Measurements from ENCODE around the gene ANGPTL2. TPM values are rescaled to one million over a fixed set of nuclear protein-coding genes. Genes with fewer than 3 reads are reported as not detected.

Gene ANGPTL2
- total and polyA plus RNA-seq, 5 donors from 2014 or later, result not detected

DNA sequence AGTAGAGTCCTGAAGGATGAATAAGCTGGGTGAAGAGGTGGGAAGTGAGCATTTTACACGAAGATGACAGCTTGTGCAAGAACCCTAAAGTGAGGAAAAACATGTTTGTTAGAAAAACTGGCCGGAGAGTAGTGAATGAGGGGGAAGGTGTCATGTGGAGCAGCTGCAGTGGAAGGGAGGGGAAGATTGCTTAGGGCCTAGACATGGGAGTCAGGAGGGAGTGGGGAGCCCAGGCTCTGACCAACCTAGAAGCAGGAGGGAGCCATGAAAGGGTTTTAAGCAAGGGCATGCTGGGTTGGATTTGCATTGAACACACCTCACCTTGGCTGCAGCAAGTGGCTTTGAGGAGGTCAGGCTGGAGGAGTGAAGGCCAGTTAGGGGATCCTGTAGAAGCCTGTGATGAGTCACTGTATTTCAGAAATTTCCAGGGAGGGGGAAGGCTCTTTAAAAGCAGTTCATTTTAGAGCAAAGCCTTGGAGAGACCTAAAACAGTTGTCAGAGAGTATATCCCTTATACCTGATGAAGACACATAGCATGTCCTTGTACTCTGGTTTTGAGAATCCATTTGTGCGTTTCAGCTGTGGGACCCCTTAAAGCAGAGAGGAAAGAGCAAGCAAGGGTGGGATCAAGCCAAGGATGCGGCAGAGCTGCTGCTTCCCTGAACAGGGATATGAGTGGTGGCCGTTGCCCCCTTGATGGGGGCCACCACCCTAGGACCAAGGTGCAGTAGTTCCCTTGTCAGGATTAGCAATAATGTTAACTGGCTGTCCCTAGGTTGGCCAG lies 45.4 kb downstream of the ANGPTL2 start:
- DNase-seq, result no peak
- H3K4me3 ChIP-seq (ENCODE audit: low read depth, low read length), result no peak overlapping the region
- no peak overlapping the region for H3K27ac ChIP-seq (ENCODE audit: insufficient read depth, low read length, poor library complexity, severe bottlenecking)
- Mint-ChIP-seq H3K27ac (no peak overlapping the region), H3K27me3 (no peaks in the 10 kb centered on the region), H3K4me3 (no peak overlapping the region), H3K4me1 (peaks cover 0 to 2% (median 0%) of the 10 kb centered on the region in 4 donors), H3K36me3 (peaks cover 17% of the 10 kb centered on the region), H3K9me3 (peaks cover 0 to 6% (median 0%) of the 10 kb centered on the region in 7 donors)
- no peak for ATAC-seq (ENCODE audit: low read depth in 2 of 2)
- H3K9me3 ChIP-seq (ENCODE audit: control insufficient read depth in 2 of 2, low read length in 2 of 2), result peaks cover 0 to 1% of the 10 kb centered on the region in 2 experiments
- no peaks in the 10 kb centered on the region for H3K27me3 ChIP-seq (ENCODE audit: control insufficient read depth, insufficient read depth, low read length)
- H3K4me1 ChIP-seq (ENCODE audit: control insufficient read depth, insufficient read depth, low read length, poor library complexity, severe bottlenecking), result no peaks in the 10 kb centered on the region
- H3K36me3 ChIP-seq (ENCODE audit: control insufficient read depth, insufficient read depth, low read length), result no peaks in the 10 kb centered on the region

DNA sequence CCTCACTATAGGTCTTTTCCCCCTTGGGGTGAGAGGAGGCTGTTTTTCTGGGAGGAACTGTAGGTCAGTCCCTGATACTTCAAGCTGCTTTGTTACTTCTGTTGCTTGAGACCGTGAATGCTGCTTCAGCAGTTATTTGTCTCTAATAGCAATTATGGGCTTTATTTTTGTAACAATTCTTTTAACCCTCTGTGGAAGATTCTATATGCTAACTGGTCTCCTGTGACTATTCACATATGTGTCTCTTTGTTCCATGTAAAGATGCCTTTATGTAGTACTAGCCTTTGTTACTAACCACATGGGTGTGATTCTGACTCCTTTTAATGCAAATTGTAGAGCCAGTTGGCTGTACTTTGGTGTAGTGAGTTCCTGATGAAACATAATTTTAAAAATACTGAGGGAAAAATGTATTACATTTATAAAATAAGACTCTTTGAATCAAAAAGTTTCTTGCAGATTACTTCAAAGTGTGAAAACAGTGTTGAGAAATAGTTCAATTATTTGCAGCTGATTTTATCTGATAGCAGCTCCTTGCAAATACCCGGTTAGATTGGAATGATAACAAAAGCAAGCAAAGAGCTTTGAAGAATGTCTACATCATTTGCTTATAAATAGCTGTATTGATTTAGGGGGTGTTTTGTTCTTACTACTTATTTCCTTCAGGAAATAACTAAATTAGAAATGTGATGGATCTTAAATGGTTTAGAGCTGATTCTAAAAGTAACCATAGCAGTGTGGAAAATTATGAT lies 46.6 kb downstream of the ANGPTL2 start:
- peaks cover 3 to 8% of the 10 kb centered on the region in 2 experiments for H3K9me3 ChIP-seq (ENCODE audit: control insufficient read depth in 2 of 2, low read length in 2 of 2)
- H3K27ac ChIP-seq (ENCODE audit: insufficient read depth, low read length, poor library complexity, severe bottlenecking), result no peak overlapping the region
- Mint-ChIP-seq H3K4me3 (no peak overlapping the region), H3K27me3 (no peaks in the 10 kb centered on the region), H3K36me3 (peaks cover 27% of the 10 kb centered on the region), H3K4me1 (peaks cover 0 to 2% (median 0%) of the 10 kb centered on the region in 4 donors), H3K9me3 (peaks cover 0 to 12% (median 4%) of the 10 kb centered on the region in 7 donors), H3K27ac (no peak overlapping the region)
- no peaks in the 10 kb centered on the region for H3K27me3 ChIP-seq (ENCODE audit: control insufficient read depth, insufficient read depth, low read length)
- DNase-seq, result no peak
- H3K4me1 ChIP-seq (ENCODE audit: control insufficient read depth, insufficient read depth, low read length, poor library complexity, severe bottlenecking), result no peaks in the 10 kb centered on the region
- no peak for ATAC-seq (ENCODE audit: low read depth in 2 of 2)
- no peaks in the 10 kb centered on the region for H3K36me3 ChIP-seq (ENCODE audit: control insufficient read depth, insufficient read depth, low read length)
- no peak overlapping the region for H3K4me3 ChIP-seq (ENCODE audit: low read depth, low read length)

DNA sequence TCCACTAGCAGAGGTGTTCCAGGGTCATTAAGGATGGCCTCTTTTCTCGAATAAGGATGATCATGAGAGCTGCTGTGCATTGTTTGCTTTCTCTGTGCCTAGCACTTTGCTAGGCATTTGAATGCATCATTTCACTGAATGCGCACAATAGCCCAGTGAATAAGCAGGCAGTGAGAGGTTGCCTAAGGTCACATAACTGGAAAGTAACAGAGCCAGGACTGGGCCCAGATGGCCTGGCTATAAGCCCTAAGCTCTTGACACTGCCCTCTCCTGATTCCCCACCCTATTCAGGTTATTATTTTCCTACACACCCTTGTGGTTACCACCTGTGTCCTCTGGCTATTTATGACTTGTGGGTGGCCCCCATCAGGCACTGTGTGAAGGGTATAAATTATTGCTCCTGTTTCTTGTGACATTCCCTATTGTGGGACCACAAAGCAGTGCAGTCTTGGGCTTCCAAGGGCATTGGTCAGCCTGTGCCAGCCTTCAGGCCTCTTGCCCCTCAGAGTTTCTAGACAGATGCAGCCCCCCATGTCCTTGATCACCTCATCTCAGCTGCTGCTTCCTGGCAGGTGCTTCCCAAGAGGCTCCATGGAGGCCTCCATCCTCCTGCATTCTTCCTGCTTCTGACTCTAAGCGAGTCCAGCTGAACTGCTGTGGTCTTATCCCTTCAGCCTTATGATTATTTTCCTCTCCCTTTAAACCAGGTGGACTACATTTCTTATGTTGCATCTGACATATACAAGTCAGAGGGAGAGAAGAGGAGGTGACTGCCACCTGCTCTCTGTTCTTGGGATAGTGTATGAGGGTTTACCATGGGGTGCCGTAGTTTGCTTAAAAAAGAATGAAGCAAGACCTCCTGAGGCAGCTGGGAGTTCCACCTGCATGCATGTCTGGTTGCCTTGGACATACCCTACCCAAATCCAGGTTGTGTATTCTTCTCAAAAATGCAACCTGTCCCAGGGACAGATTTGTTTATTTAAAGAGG lies 47.6 kb downstream of the ANGPTL2 start:
- Histone ChIP-seq H3K27me3 (ENCODE audit: control insufficient read depth, insufficient read depth, low read length) (no peaks in the 10 kb centered on the region), H3K4me1 (ENCODE audit: control insufficient read depth, insufficient read depth, low read length, poor library complexity, severe bottlenecking) (no peaks in the 10 kb centered on the region), H3K9me3 (ENCODE audit: control insufficient read depth in 2 of 2, low read length in 2 of 2) (peaks cover 3 to 8% of the 10 kb centered on the region in 2 experiments), H3K4me3 (ENCODE audit: low read depth, low read length) (no peak overlapping the region), H3K27ac (ENCODE audit: insufficient read depth, low read length, poor library complexity, severe bottlenecking) (no peak overlapping the region), H3K36me3 (ENCODE audit: control insufficient read depth, insufficient read depth, low read length) (no peaks in the 10 kb centered on the region)
- Mint-ChIP-seq H3K27ac (no peak overlapping the region), H3K27me3 (no peaks in the 10 kb centered on the region), H3K4me3 (no peak overlapping the region), H3K9me3 (peaks cover 0 to 12% (median 4%) of the 10 kb centered on the region in 7 donors), H3K36me3 (peaks cover 25% of the 10 kb centered on the region), H3K4me1 (peaks cover 0 to 2% (median 0%) of the 10 kb centered on the region in 4 donors)
- ATAC-seq (ENCODE audit: low read depth in 2 of 2) (no peak), DNase-seq (no peak)

DNA sequence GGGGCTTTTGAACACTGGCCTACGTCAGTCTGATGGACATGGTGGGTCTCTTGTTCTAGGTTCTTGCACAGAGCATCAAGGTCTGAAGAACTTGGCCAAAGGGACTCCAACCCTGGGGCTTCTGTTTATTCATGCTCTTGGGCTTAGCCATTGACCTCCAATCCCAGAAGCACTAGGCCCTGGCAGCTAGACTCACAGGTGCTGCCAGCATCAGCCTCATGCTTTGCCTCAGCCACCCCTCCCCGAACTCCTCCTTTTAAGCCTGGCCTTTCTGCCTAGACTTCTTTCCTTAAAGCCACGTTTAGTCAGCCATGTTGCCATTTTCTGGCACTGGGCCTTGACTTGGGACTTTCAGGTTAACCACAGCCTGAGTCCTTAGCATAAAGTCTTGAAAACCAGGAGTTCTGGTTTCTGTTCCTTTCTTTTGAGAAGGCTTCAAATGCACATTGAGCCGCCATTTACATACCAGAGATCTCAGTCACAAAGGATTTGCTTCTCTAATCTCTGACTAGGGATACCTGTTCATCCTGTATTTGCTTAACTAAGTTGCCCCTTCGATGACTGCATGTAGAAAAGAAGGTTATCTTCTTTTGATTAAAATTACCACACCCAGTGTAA lies 54.7 kb downstream of the ANGPTL2 start:
- peaks cover 3 to 8% of the 10 kb centered on the region in 2 experiments for H3K9me3 ChIP-seq (ENCODE audit: control insufficient read depth in 2 of 2, low read length in 2 of 2)
- no peaks in the 10 kb centered on the region for H3K27me3 ChIP-seq (ENCODE audit: control insufficient read depth, insufficient read depth, low read length)
- no peak overlapping the region for H3K27ac Mint-ChIP-seq
- no peak overlapping the region for H3K4me3 ChIP-seq (ENCODE audit: low read depth, low read length)
- ATAC-seq (ENCODE audit: low read depth in 2 of 2), result no peak
- peaks cover 21% of the 10 kb centered on the region for H3K36me3 Mint-ChIP-seq
- no peaks in the 10 kb centered on the region for H3K36me3 ChIP-seq (ENCODE audit: control insufficient read depth, insufficient read depth, low read length)
- peaks cover 0 to 5% (median 0%) of the 10 kb centered on the region in 4 donors for H3K4me1 Mint-ChIP-seq
- no peak overlapping the region for H3K4me3 Mint-ChIP-seq
- H3K4me1 ChIP-seq (ENCODE audit: control insufficient read depth, insufficient read depth, low read length, poor library complexity, severe bottlenecking), result no peaks in the 10 kb centered on the region
- no peak overlapping the region for H3K27ac ChIP-seq (ENCODE audit: insufficient read depth, low read length, poor library complexity, severe bottlenecking)
- H3K27me3 Mint-ChIP-seq, result no peaks in the 10 kb centered on the region
- DNase-seq, result no peak
- H3K9me3 Mint-ChIP-seq, result peaks cover 0 to 9% (median 4%) of the 10 kb centered on the region in 7 donors

DNA sequence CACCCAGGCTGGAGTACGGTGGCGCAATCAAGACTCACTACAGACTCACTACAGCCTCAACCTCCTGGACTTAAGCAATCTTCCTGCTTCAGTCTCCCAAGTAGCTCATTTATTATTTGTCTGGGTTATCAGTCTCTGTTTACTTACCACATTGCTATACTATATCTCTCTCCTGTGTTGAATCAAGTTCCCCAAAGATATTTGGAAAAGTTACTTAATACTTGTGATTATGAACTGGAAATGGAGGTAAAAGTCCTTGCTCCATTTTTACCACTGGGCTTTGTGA lies 55.6 kb downstream of the ANGPTL2 start:
- peaks cover 14% of the 10 kb centered on the region for H3K36me3 Mint-ChIP-seq
- H3K27ac Mint-ChIP-seq, result no peak overlapping the region
- H3K4me1 ChIP-seq (ENCODE audit: control insufficient read depth, insufficient read depth, low read length, poor library complexity, severe bottlenecking), result no peaks in the 10 kb centered on the region
- DNase-seq (no peak), ATAC-seq (ENCODE audit: low read depth in 2 of 2) (no peak)
- H3K27ac ChIP-seq (ENCODE audit: insufficient read depth, low read length, poor library complexity, severe bottlenecking), result no peak overlapping the region
- peaks cover 0 to 6% (median 2%) of the 10 kb centered on the region in 7 donors for H3K9me3 Mint-ChIP-seq
- H3K4me3 ChIP-seq (ENCODE audit: low read depth, low read length), result no peak overlapping the region
- H3K27me3 Mint-ChIP-seq, result no peaks in the 10 kb centered on the region
- no peaks in the 10 kb centered on the region for H3K36me3 ChIP-seq (ENCODE audit: control insufficient read depth, insufficient read depth, low read length)
- peaks cover 3 to 4% of the 10 kb centered on the region in 2 experiments for H3K9me3 ChIP-seq (ENCODE audit: control insufficient read depth in 2 of 2, low read length in 2 of 2)
- H3K27me3 ChIP-seq (ENCODE audit: control insufficient read depth, insufficient read depth, low read length), result no peaks in the 10 kb centered on the region
- peaks cover 0 to 5% (median 0%) of the 10 kb centered on the region in 4 donors for H3K4me1 Mint-ChIP-seq
- H3K4me3 Mint-ChIP-seq, result no peak overlapping the region

DNA sequence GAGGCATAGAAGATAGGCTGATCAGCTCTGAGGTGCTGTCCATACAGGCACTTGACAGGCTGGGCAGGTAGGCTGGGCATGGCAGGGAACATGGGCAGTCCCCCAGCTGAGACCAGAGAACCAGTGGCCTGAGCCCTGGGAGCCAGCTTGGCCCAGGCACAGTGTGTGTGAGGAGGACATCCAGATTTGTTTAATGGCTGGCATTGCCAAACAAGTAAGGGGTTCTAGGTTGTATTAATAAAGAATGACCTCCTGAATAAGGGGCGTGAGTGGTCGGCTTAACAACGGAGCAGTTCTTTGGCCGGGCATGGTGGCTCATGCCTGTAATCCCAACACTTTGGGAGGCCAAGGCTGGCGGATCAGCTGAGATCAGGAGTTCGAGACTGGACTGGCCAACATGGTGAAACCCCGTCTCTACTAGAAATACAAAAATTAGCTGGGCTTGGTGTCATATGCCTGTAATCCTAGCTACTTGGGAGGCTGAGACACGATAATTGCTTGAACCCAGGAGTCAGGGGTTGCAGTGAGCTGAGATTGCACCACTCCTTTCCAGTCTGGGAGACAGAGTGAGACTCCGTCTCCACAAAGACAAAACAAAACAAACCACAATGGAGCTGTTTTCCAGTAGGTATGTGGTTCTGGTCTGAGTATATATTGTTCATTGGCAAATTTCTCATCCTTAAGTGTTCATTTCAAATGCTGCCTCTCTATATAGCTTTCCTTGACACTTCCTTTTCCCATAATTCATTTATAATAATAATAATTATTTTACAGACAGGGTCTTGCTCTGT lies 56.2 kb downstream of the ANGPTL2 start:
- Histone ChIP-seq H3K4me3 (ENCODE audit: low read depth, low read length) (no peak overlapping the region), H3K27me3 (ENCODE audit: control insufficient read depth, insufficient read depth, low read length) (no peaks in the 10 kb centered on the region), H3K36me3 (ENCODE audit: control insufficient read depth, insufficient read depth, low read length) (no peaks in the 10 kb centered on the region), H3K9me3 (ENCODE audit: control insufficient read depth in 2 of 2, low read length in 2 of 2) (peaks cover 0 to under 1% of the 10 kb centered on the region in 2 experiments), H3K4me1 (ENCODE audit: control insufficient read depth, insufficient read depth, low read length, poor library complexity, severe bottlenecking) (no peaks in the 10 kb centered on the region), H3K27ac (ENCODE audit: insufficient read depth, low read length, poor library complexity, severe bottlenecking) (no peak overlapping the region)
- ATAC-seq (ENCODE audit: low read depth in 2 of 2) (no peak), DNase-seq (no peak)
- H3K36me3 Mint-ChIP-seq, result peaks cover 14% of the 10 kb centered on the region
- peaks cover 0 to 3% (median 1%) of the 10 kb centered on the region in 7 donors for H3K9me3 Mint-ChIP-seq
- no peak overlapping the region for H3K4me3 Mint-ChIP-seq
- H3K27me3 Mint-ChIP-seq, result no peaks in the 10 kb centered on the region
- no peak overlapping the region for H3K27ac Mint-ChIP-seq
- H3K4me1 Mint-ChIP-seq, result peaks cover 0 to 5% (median 0%) of the 10 kb centered on the region in 4 donors
